ENCODE measurements around the gene C20orf202. TPM values are rescaled to one million over a fixed set of nuclear protein-coding genes. Genes with fewer than 3 reads are reported as not detected.
"Not testable (repeated sequence)": the region's sequence is repeated elsewhere in the genome, so short reads cannot be mapped to it uniquely, and the experiment has no call there.

Gene C20orf202
- polyA plus RNA-seq, 3 donors, result 0.12 TPM; not detected in 2

DNA sequence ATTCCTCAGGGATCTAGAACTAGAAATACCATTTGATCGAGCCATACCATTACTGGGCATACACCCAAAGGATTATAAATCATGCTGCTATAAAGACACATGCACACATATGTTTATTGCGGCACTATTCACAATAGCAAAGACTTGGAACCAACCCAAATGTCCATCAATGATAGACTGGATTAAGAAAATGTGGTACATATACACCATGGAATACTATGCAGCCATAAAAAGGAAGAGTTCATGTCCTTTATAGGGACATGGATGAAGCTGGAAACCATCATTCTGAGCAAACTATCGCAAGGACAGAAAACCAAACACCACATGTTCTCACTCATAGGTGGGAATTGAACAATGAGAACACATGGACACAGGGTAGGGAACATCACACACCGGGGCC, 19.5 kb downstream of the C20orf202 start:
- WGBS (ENCODE audit: insufficient coverage), result no CpG with 5 or more reads among the region's 4 CpGs
- H3K4me2 ChIP-seq (replicated peaks; ENCODE audit: extremely low read depth, low read length, poor library complexity, severe bottlenecking); H3K27ac Mint-ChIP-seq; H3K79me2 ChIP-seq (ENCODE audit: insufficient read depth, low read length); H4K20me1 ChIP-seq (ENCODE audit: insufficient read depth, low read length); H3K4me3 Mint-ChIP-seq; H3K36me3 ChIP-seq (replicated peaks in 1 of 2; ENCODE audit: control insufficient read depth in 1 of 2, insufficient read depth in 2 of 2, low read length in 2 of 2); H3K36me3 Mint-ChIP-seq; H3K4me3 ChIP-seq (replicated peaks in 1 of 3; ENCODE audit: low read depth in 2 of 3, low read length in 3 of 3); H3K9ac ChIP-seq (ENCODE audit: insufficient read depth, low read length, poor library complexity, severe bottlenecking); intact Hi-C loops (cut with micrococcal nuclease); H3K9me3 ChIP-seq (replicated peaks in 1 of 2; ENCODE audit: control insufficient read depth in 1 of 2, insufficient read depth in 1 of 2, low read length in 2 of 2); DNase-seq; H2AFZ ChIP-seq (ENCODE audit: insufficient read depth, low read depth, low read length, poor library complexity, severe bottlenecking); H3K27ac ChIP-seq (ENCODE audit: low read depth in 1 of 2, low read length in 2 of 2): not testable (repeated sequence)
- H3K27me3 ChIP-seq (ENCODE audit: control insufficient read depth in 2 of 2, insufficient read depth in 2 of 2, low read length in 2 of 2), result peaks cover 15 to 28% of the 10 kb centered on the region in 2 donors
- H3K4me1 ChIP-seq (ENCODE audit: control insufficient read depth in 1 of 2, insufficient read depth in 2 of 2, low read length in 2 of 2), result peaks cover 14 to 17% of the 10 kb centered on the region in 2 donors
- Mint-ChIP-seq H3K27me3 (ENCODE audit: low read depth in 3 of 3) (peaks cover 25 to 50% (median 29%) of the 10 kb centered on the region in 3 donors), H3K9me3 (peaks cover 3 to 36% (median 15%) of the 10 kb centered on the region in 7 donors), H3K4me1 (peaks cover 16% of the 10 kb centered on the region)

DNA sequence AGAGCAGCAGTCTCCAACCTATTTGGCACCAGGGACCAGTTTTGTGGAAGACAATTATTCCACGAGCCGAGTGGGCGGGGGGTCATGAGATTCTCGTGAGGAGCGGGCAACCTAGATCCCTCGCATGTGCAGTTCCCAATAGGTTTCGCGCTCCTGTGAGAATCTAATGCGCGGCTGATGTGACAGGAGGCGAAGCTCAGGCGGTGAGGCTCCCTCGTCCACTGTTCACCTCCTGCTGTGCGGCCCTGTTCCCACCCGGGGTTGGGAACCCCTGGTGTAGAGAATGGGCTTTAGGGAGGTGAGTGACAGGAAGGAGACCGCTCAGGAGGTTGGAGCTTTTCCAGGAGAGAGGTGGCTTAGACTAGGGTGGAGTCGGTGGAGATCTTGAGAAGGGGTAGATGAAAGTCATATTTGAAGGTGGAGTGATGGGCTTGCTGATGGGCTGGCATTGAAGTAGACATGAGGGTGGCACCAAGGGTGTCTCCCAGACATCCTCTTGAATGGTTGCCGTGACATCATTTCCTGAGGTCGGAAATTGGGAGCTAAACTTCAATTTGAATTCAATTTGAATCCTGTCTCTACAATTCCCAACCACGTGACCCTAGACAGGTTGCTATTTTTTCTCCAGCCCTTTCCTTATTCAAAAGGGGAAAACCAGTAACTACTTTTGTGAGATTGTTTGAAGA, 21.1 kb downstream of the C20orf202 start:
- Histone ChIP-seq H3K9ac (ENCODE audit: insufficient read depth, low read length, poor library complexity, severe bottlenecking) (no peak overlapping the region), H3K4me1 (ENCODE audit: control insufficient read depth in 1 of 2, insufficient read depth in 2 of 2, low read length in 2 of 2) (peaks cover 14 to 17% of the 10 kb centered on the region in 2 donors), H3K79me2 (ENCODE audit: insufficient read depth, low read length) (no peaks in the 10 kb centered on the region), H3K4me3 (replicated peaks in 1 of 3; ENCODE audit: low read depth in 2 of 3, low read length in 3 of 3) (no peak overlapping the region), H4K20me1 (ENCODE audit: insufficient read depth, low read length) (no peaks in the 10 kb centered on the region), H3K4me2 (replicated peaks; ENCODE audit: extremely low read depth, low read length, poor library complexity, severe bottlenecking) (no peak overlapping the region), H2AFZ (ENCODE audit: insufficient read depth, low read depth, low read length, poor library complexity, severe bottlenecking) (no peak overlapping the region), H3K36me3 (replicated peaks in 1 of 2; ENCODE audit: control insufficient read depth in 1 of 2, insufficient read depth in 2 of 2, low read length in 2 of 2) (no peaks in the 10 kb centered on the region), H3K27ac (ENCODE audit: low read depth in 1 of 2, low read length in 2 of 2) (no peak overlapping the region), H3K27me3 (ENCODE audit: control insufficient read depth in 2 of 2, insufficient read depth in 2 of 2, low read length in 2 of 2) (peaks cover 31 to 43% of the 10 kb centered on the region in 2 donors), H3K9me3 (replicated peaks in 1 of 2; ENCODE audit: control insufficient read depth in 1 of 2, insufficient read depth in 1 of 2, low read length in 2 of 2) (no peaks in the 10 kb centered on the region)
- TF ChIP-seq, protein P1, sequence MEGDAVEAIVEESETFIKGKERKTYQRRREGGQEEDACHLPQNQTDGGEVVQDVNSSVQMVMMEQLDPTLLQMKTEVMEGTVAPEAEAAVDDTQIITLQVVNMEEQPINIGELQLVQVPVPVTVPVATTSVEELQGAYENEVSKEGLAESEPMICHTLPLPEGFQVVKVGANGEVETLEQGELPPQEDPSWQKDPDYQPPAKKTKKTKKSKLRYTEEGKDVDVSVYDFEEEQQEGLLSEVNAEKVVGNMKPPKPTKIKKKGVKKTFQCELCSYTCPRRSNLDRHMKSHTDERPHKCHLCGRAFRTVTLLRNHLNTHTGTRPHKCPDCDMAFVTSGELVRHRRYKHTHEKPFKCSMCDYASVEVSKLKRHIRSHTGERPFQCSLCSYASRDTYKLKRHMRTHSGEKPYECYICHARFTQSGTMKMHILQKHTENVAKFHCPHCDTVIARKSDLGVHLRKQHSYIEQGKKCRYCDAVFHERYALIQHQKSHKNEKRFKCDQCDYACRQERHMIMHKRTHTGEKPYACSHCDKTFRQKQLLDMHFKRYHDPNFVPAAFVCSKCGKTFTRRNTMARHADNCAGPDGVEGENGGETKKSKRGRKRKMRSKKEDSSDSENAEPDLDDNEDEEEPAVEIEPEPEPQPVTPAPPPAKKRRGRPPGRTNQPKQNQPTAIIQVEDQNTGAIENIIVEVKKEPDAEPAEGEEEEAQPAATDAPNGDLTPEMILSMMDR (IDR thresholded peaks at IDR 0.05), result no peak
- H3K4me3 Mint-ChIP-seq, result peak overlapping the region in 1 of 2 donors; percentile 53
- peaks cover 32 to 55% (median 35%) of the 10 kb centered on the region in 3 donors for H3K27me3 Mint-ChIP-seq (ENCODE audit: low read depth in 3 of 3)
- no peak for DNase-seq
- 95% methylated on average over 16 of the region's 20 CpGs for WGBS (ENCODE audit: insufficient coverage)
- intact Hi-C loops (cut with micrococcal nuclease), result no loop called here
- H3K4me1 Mint-ChIP-seq, result peaks cover 16% of the 10 kb centered on the region
- H3K27ac Mint-ChIP-seq, result no peak overlapping the region
- H3K36me3 Mint-ChIP-seq, result peaks cover 0 to 2% of the 10 kb centered on the region in 2 donors
- H3K9me3 Mint-ChIP-seq, result peaks cover 3 to 36% (median 15%) of the 10 kb centered on the region in 7 donors
